Activated T-cell treated with anti-CD3 and anti-CD28 coated beads, Interleukin-2, amount 50 U/mL, for 4 hours (primary cell): ENCODE results near the gene KLHL36. TPM values are rescaled to one million over a fixed set of nuclear protein-coding genes. Genes with fewer than 3 reads are reported as not detected.
"Not testable (repeated sequence)": the region's sequence is repeated elsewhere in the genome, so short reads cannot be mapped to it uniquely, and the experiment has no call there.

ENCODE experiments used
- ATAC-seq, 2 donors: fragments of 200-7000 bp; cut with Tn5 transposase; one replicate each; pipeline ENCODE4 v1.10.0; 2021
- DNase-seq: peaks from one replicate; pipeline ENCODE4 v3.0.0-alpha.2; 2020
- H3K27me3 Mint-ChIP-seq: one replicate; pipeline ENCODE4 v1.8.0; 2021; ENCODE audit warnings: low read depth, mixed read lengths
- H3K36me3 Mint-ChIP-seq: one replicate; pipeline ENCODE4 v1.8.0; 2022; ENCODE audit warnings: mixed read lengths; ENCODE audit not compliant: insufficient read depth
- H3K4me1 Mint-ChIP-seq: one replicate; pipeline ENCODE4 v1.8.0; 2021; ENCODE audit warnings: low read depth, mixed read lengths
- H3K4me3 Mint-ChIP-seq: one replicate; pipeline ENCODE4 v1.8.0; 2021; ENCODE audit warnings: mild to moderate bottlenecking, moderate library complexity, mixed read lengths
- H3K9me3 Mint-ChIP-seq: one replicate; pipeline ENCODE4 v1.8.0; 2021; ENCODE audit warnings: mixed read lengths
- total RNA-seq, 3 donors: library from RNA; stranded (reverse); gene quantifications; one replicate each; pipeline ENCODE4 v1.2.1, GENCODE V29; 2021

KLHL36 gene
- total RNA-seq, 3 donors from 2014 or later, result 28.9 to 32.1 (median 31.0) TPM

DNA sequence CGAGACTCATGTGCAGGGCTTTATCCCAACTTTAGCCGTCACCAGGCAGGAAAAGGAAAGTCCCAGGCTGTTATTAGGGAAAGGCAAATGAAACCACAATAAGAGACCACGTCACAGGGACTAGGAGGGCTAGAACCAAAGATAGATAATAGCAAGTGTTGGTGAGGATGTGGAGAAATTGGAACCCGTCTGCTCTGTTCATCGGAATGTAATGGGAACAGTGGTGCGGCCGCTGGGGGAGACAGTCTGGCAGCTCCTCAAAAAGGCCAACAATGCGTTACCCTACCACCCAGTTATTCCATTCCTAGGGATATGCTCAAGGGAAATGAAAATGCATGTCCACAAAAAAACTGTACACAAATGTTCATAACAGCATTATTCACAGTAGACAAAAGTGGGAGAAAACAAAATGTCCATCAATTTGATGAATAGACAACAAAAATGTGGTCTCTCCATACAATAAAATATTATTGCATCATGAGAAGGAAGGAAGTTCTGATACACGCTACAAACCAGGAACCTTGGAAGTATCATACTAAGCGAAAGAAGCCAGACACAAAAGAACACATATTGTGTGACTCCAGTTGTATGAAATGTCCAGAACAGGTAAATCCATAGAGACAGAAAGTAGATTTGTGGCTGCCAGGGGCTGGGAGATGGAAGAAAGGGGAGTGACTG is 32.0 kb downstream of the KLHL36 start:
- no peak for ATAC-seq
- DNase-seq, result no peak
- H3K4me3 Mint-ChIP-seq, result no peak overlapping the region
- H3K27me3 Mint-ChIP-seq, result peaks cover 14% of the 10 kb centered on the region
- H3K9me3 Mint-ChIP-seq, result no peaks in the 10 kb centered on the region
- H3K36me3 Mint-ChIP-seq, result no peaks in the 10 kb centered on the region
- no peaks in the 10 kb centered on the region for H3K4me1 Mint-ChIP-seq

DNA sequence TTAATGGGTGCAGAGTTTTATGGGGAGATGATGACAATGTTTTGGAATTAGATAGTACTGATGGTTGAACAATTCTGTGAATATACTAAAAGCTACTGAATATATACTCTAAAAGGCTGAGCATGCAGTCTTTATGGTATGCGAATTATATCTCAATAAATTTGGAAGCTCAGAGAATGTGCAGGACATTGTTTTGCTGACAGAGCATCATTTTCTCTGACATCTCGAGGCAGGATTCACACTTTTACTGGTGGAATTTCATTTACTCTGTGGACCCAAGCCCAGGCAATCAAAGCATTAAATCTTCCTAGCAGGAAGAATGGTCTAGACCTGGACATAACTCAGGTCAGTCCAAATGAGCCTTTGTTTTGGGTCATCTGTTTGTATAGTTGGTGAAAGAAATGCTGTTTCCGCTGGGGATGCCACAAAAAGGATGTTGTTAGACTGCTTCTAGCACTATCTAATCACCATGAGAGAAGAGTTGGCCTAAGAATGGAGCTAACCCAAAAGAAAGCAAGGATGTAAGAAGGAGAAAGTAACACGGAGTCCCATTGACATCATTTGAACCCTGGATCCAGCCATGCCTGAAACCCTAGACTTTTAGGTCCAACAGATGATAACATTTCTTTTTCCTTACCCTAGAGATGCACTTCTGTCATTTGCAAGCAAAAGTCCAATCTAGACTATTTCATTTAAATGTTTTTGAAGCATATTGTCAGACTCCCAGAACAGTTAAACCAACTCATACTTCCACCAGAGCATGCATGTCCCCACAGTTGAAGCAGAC is 32.7 kb downstream of the KLHL36 start:
- no peaks in the 10 kb centered on the region for H3K4me1 Mint-ChIP-seq
- ATAC-seq (no peak), DNase-seq (no peak)
- no peaks in the 10 kb centered on the region for H3K9me3 Mint-ChIP-seq
- H3K4me3 Mint-ChIP-seq, result no peak overlapping the region
- H3K36me3 Mint-ChIP-seq, result no peaks in the 10 kb centered on the region
- H3K27me3 Mint-ChIP-seq, result peaks cover 14% of the 10 kb centered on the region

- Mint-ChIP-seq H3K27me3 (peaks cover 15% of the 10 kb centered on the region), H3K4me3 (no peak overlapping the region), H3K9me3 (no peaks in the 10 kb centered on the region), H3K4me1 (peaks cover 4% of the 10 kb centered on the region), H3K36me3 (no peaks in the 10 kb centered on the region)
- ATAC-seq (no peak), DNase-seq (no peak)
Measured at GRCh38 chr16:84683691-84684591, 35.6 kb downstream of the KLHL36 start.

DNA sequence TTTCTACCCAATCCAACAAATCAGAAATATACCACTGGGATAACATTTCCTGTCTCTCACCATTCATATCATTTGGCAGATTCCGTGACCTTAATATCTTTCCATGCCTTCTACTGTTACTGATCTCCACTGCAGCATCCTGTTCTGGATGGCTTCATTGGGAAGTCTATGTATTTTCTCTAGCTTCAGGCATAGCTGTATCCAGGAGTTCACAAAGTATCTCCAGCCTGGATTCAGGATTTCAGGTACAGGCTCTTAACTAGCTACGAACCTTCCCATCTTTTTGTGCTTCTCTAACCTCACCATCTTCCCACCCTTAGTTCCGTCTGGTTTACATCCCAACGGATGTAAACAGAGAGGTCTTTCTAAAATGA is 36.3 kb downstream of the KLHL36 start:
- Mint-ChIP-seq H3K27me3 (peaks cover 17% of the 10 kb centered on the region), H3K36me3 (no peaks in the 10 kb centered on the region), H3K4me3 (no peak overlapping the region), H3K4me1 (peaks cover 4% of the 10 kb centered on the region), H3K9me3 (no peaks in the 10 kb centered on the region)
- ATAC-seq, result no peak
- DNase-seq, result no peak

GRCh38 chr16:84685210-84685609 is 36.9 kb downstream of the KLHL36 start:
- Mint-ChIP-seq H3K27me3 (peaks cover 15% of the 10 kb centered on the region), H3K36me3 (no peaks in the 10 kb centered on the region), H3K4me1 (peaks cover 4% of the 10 kb centered on the region), H3K4me3 (no peak overlapping the region), H3K9me3 (no peaks in the 10 kb centered on the region)
- ATAC-seq (no peak), DNase-seq (no peak)

GRCh38 chr16:84686707-84687298 is 38.5 kb downstream of the KLHL36 start:
- peaks cover 15% of the 10 kb centered on the region for H3K27me3 Mint-ChIP-seq
- peaks cover 4% of the 10 kb centered on the region for H3K4me1 Mint-ChIP-seq
- H3K4me3 Mint-ChIP-seq, result no peak overlapping the region
- H3K36me3 Mint-ChIP-seq, result no peaks in the 10 kb centered on the region
- ATAC-seq (peak in 1 of 2 donors; percentile 51), DNase-seq (no peak)
- no peaks in the 10 kb centered on the region for H3K9me3 Mint-ChIP-seq

GRCh38 chr16:84687715-84688114 is 39.4 kb downstream of the KLHL36 start:
- no peak overlapping the region for H3K4me3 Mint-ChIP-seq
- peaks cover 4% of the 10 kb centered on the region for H3K4me1 Mint-ChIP-seq
- DNase-seq, result no peak
- peaks cover 15% of the 10 kb centered on the region for H3K27me3 Mint-ChIP-seq
- no peaks in the 10 kb centered on the region for H3K36me3 Mint-ChIP-seq
- H3K9me3 Mint-ChIP-seq, result no peaks in the 10 kb centered on the region
- peak in 1 of 2 donors; percentile 43 for ATAC-seq

DNA sequence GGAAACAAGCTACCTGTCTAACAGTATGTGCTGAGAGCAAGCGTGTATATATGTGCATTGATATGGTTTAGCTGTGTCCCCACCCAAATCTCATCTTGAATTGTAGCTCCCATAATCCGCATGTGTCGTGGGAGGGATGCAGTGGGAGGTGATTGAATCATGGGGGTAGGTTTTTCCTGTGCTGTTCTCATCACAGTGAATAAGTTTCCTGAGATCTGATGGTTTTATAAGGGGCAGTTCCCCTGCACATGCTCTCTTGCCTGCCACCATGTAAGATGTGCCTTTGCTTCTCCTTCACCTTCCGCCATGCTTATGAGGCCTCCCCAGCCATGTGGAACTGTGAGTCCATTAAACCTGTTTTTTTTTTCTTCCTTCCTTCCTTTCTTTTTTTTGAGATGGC is 39.9 kb downstream of the KLHL36 start:
- not testable (repeated sequence) for DNase-seq, H3K4me3 Mint-ChIP-seq, H3K36me3 Mint-ChIP-seq, H3K9me3 Mint-ChIP-seq, ATAC-seq, H3K4me1 Mint-ChIP-seq
- peaks cover 15% of the 10 kb centered on the region for H3K27me3 Mint-ChIP-seq

GRCh38 chr16:84689111-84689510 is 40.8 kb downstream of the KLHL36 start:
- no peak for ATAC-seq
- H3K36me3 Mint-ChIP-seq, result no peaks in the 10 kb centered on the region
- H3K4me1 Mint-ChIP-seq, result peaks cover 4% of the 10 kb centered on the region
- no peaks in the 10 kb centered on the region for H3K9me3 Mint-ChIP-seq
- peaks cover 12% of the 10 kb centered on the region for H3K27me3 Mint-ChIP-seq
- no peak for DNase-seq
- H3K4me3 Mint-ChIP-seq, result no peak overlapping the region

DNA sequence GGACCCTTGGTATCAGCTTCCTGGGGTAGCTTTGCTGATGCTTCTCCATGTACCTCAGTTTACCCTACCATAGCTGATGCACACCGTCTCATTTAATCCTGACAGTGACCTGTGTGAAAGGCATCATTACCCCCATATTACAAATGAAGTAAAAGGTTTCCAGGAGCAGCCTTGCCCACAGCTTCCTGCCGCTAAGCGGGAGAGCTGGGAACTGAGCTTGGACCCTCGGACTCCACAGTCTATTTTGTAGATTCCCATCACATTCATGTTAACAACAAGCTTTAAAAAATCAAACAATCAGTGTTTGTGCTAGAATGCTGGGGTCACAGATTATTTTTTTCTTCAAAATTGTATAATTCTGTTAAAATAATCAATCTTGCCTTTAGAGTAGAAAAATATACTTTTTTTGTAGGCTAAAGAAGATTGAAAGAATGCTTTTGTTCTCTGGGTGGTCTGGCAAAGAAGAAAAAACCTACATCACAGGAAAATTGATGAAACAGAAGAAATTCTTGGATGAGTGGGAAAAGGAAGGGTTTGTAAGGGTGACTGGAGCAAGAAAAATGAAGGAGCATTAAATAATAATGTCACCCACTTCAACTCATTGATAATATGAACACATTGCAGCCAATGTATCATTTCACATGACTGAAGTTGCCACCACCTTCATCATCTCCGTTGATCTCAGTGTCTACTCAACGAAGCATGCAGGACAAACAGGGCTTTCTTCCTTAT is 41.9 kb downstream of the KLHL36 start:
- DNase-seq, result no peak
- Mint-ChIP-seq H3K4me1 (peaks cover 4% of the 10 kb centered on the region), H3K36me3 (no peaks in the 10 kb centered on the region), H3K4me3 (no peak overlapping the region), H3K27me3 (peaks cover 7% of the 10 kb centered on the region), H3K9me3 (no peaks in the 10 kb centered on the region)
- no peak for ATAC-seq

- ATAC-seq (no peak), DNase-seq (no peak)
- peaks cover 3% of the 10 kb centered on the region for H3K4me1 Mint-ChIP-seq
- no peaks in the 10 kb centered on the region for H3K36me3 Mint-ChIP-seq
- no peaks in the 10 kb centered on the region for H3K9me3 Mint-ChIP-seq
- no peak overlapping the region for H3K4me3 Mint-ChIP-seq
- peaks cover 7% of the 10 kb centered on the region for H3K27me3 Mint-ChIP-seq
Measured at GRCh38 chr16:84692451-84693214, 44.3 kb downstream of the KLHL36 start.

DNA sequence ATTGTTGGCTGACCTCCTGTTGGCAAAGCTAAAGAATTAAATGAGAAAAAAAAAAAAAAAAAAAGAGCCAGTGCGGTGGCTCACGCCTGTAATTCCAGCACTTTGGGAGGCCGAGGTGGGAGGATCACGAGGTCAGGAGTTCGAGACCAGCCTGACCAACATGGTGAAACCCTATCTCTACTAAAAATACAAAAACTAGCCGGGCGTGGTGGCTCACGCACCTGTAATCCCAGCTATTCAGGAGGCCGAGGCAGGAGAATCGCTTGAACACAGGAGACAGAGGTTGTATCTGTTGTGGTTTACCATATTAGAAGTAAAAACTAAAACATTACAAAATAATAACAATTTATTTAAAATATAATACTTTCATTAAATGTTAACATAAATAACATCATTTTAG is 45.6 kb downstream of the KLHL36 start:
- not testable (repeated sequence) for H3K4me3 Mint-ChIP-seq, H3K9me3 Mint-ChIP-seq, H3K4me1 Mint-ChIP-seq, H3K27me3 Mint-ChIP-seq, H3K36me3 Mint-ChIP-seq, DNase-seq, ATAC-seq

GRCh38 chr16:84694980-84695379 is 46.7 kb downstream of the KLHL36 start:
- no peak for DNase-seq
- Mint-ChIP-seq H3K4me1 (peaks cover 5% of the 10 kb centered on the region), H3K27me3 (no peaks in the 10 kb centered on the region), H3K9me3 (no peaks in the 10 kb centered on the region), H3K4me3 (no peak overlapping the region), H3K36me3 (no peaks in the 10 kb centered on the region)
- ATAC-seq, result no peak
